HCT116 (cell line): ENCODE data around the gene TRIM27. TPM values are rescaled to one million over a fixed set of nuclear protein-coding genes. Genes with fewer than 3 reads are reported as not detected.

Experiments used
- ATAC-seq: fragments of 200-7000 bp; cut with Tn5 transposase; 2 replicates; pipeline ENCODE4 v1.9.1; 2020; ENCODE audit warnings: mild to moderate bottlenecking, moderate library complexity
- BruUV-seq: library from RNA; stranded (reverse); fragments of 400-500 nt; replicated peaks from 2 replicates; lab custom pipeline; 2021; lab: Mats Ljungman, UMichigan
- CTCF ChIA-PET: fragments of 300-600 bp; sonication (Branson Sonifier 250); formaldehyde crosslinking; loops from one replicate; lab custom pipeline; 2021; ENCODE audit warnings: antibody characterized with exemption; lab: Charles Lee
- POLR2A ChIA-PET: fragments of 300-600, 350-600 bp; sonication (Branson Sonifier 250); formaldehyde crosslinking; loops from one replicate; lab custom pipeline; 2021; ENCODE audit warnings: antibody characterized with exemption; lab: Charles Lee
- RAD21 ChIA-PET, 2 experiments: fragments of 300-600 bp; sonication (Branson Sonifier 250); formaldehyde crosslinking; loops; one replicate each; lab custom pipeline; 2023; ENCODE audit warnings: low total read pairs in 2 of 2; ENCODE audit not compliant: uncharacterized antibody in 2 of 2, unreplicated experiment in 2 of 2, low non-redundant PET in 1 of 2; lab: Charles Lee
- DNase-seq: peaks from one replicate; pipeline ENCODE4 v3.0.0-alpha.2; 2010; ENCODE audit warnings: low read depth, low spot score
- H2AFZ ChIP-seq: fragments of 200-600 bp; shearing (Covaris generic), sonication (generic); 2 replicates; pipeline ENCODE4 v1.6.1; 2017; ENCODE audit warnings: low read depth, mixed run types, mixed read lengths, antibody characterized with exemption, low read length; ENCODE audit not compliant: poor library complexity, severe bottlenecking
- H3K27ac ChIP-seq: 2 replicates; pipeline ENCODE4 v1.5.1; 2012; ENCODE audit warnings: low read depth, low read length
- H3K27me3 ChIP-seq: fragments of 200-600 bp; sonication (generic); 2 replicates; pipeline ENCODE4 v1.6.1; 2016; ENCODE audit warnings: mixed run types, low read length, mixed read lengths; ENCODE audit not compliant: insufficient read depth
- H3K36me3 ChIP-seq, 2 experiments: fragments of 200-500 bp in 1 of 2; fragments of 200-600 bp in 1 of 2; sonication (Bioruptor generic) in 1 of 2; sonication (generic) in 1 of 2; 2 replicates each; pipeline versions ENCODE4 v1.5.1 to v1.6.1; 2014 to 2016; ENCODE audit warnings: low read length in 2 of 2, inconsistent platforms in 1 of 2, mixed read lengths in 1 of 2, mixed run types in 1 of 2; ENCODE audit not compliant: insufficient read depth in 2 of 2, control insufficient read depth in 1 of 2
- H3K4me1 ChIP-seq, 2 experiments: fragments of 200-600 bp in 1 of 2; sonication (generic) in 1 of 2; 2 replicates each; pipeline versions ENCODE4 v1.5.1 to v1.6.1; 2012 to 2017; ENCODE audit warnings: low read length in 2 of 2, inconsistent platforms in 1 of 2, mild to moderate bottlenecking in 1 of 2, mixed read lengths in 1 of 2, mixed run types in 1 of 2, moderate library complexity in 1 of 2; ENCODE audit not compliant: insufficient read depth in 2 of 2, control insufficient read depth in 1 of 2
- H3K4me2 ChIP-seq: fragments of 200-600 bp; sonication (generic); 2 replicates; pipeline ENCODE4 v1.6.1; 2017; ENCODE audit warnings: mixed run types, low read length, mixed read lengths
- H3K4me3 ChIP-seq, 2 experiments: fragments of 200-600 bp in 1 of 2; sonication (generic) in 1 of 2; replicated peaks in 1 of 2; 2 replicates each; pipeline ENCODE4 v1.5.1; 2011 to 2016; ENCODE audit warnings: low read length in 2 of 2, control low read depth in 1 of 2, low read depth in 1 of 2, mild to moderate bottlenecking in 1 of 2, mixed read lengths in 1 of 2, mixed run types in 1 of 2
- H3K79me2 ChIP-seq: fragments of 200-600 bp; sonication (generic); 2 replicates; pipeline ENCODE4 v1.6.1; 2017; ENCODE audit warnings: mild to moderate bottlenecking, mixed run types, low read length, moderate library complexity, mixed read lengths; ENCODE audit not compliant: insufficient read depth
- H3K9ac ChIP-seq: fragments of 200-600 bp; sonication (generic); 2 replicates; pipeline ENCODE4 v1.6.1; 2016; ENCODE audit warnings: low read length, mixed read lengths
- H3K9me2 ChIP-seq: fragments of 200-600 bp; sonication (generic), shearing (Covaris generic); 2 replicates; pipeline ENCODE4 v1.6.1; 2017; ENCODE audit warnings: mixed run types, mild to moderate bottlenecking, moderate library complexity; ENCODE audit not compliant: insufficient read depth
- H3K9me3 ChIP-seq, 2 experiments: fragments of 200-500 bp in 1 of 2; fragments of 200-600 bp in 1 of 2; sonication (Bioruptor generic) in 1 of 2; sonication (generic) in 1 of 2; 2 replicates each; pipeline ENCODE4 v1.6.1; 2014 to 2017; ENCODE audit warnings: low read length in 2 of 2, mixed read lengths in 2 of 2, inconsistent platforms in 1 of 2, low read depth in 1 of 2, mild to moderate bottlenecking in 1 of 2, mixed run types in 1 of 2, moderate library complexity in 1 of 2; ENCODE audit not compliant: control insufficient read depth in 1 of 2, insufficient read depth in 1 of 2
- H4K20me1 ChIP-seq: fragments of 200-600 bp; sonication (generic), shearing (Covaris generic); 2 replicates; pipeline ENCODE4 v1.6.1; 2017; ENCODE audit warnings: mixed run types, mild to moderate bottlenecking, moderate library complexity; ENCODE audit not compliant: insufficient read depth
- EGR1 ChIP-seq: IDR thresholded peaks from 2 replicates; pipeline ENCODE4 v1.6.1; 2012; ENCODE audit warnings: low read depth
- EZH2phosphoT487 ChIP-seq: fragments of 200-600 bp; IDR thresholded peaks from 2 replicates; pipeline ENCODE4 v1.6.1; 2018; ENCODE audit warnings: antibody characterized with exemption, borderline replicate concordance
- JUND ChIP-seq: IDR thresholded peaks from 2 replicates; pipeline ENCODE4 v1.6.1; 2012
- POLR2AphosphoS5 ChIP-seq: IDR thresholded peaks from 2 replicates; pipeline ENCODE4 v1.6.1; 2011; ENCODE audit warnings: mild to moderate bottlenecking, low read depth, low read length, moderate library complexity
- SIN3A ChIP-seq: IDR thresholded peaks from 2 replicates; pipeline ENCODE4 v1.6.1; 2012; ENCODE audit warnings: low read depth
- YY1 ChIP-seq: IDR thresholded peaks from 2 replicates; pipeline ENCODE4 v1.6.1; 2011; ENCODE audit warnings: low read length, low read depth, moderate library complexity, mild to moderate bottlenecking; ENCODE audit not compliant: insufficient replicate concordance; ENCODE audit errors: extremely low read depth
- ZNF274 ChIP-seq: fragments of 200-500 bp; sonication (Bioruptor generic); IDR thresholded peaks from 2 replicates; pipeline ENCODE4 v1.6.1; 2014; ENCODE audit warnings: mild to moderate bottlenecking, low read depth, low read length, inconsistent platforms
- intact Hi-C: fragments of 100-400 bp; cut with micrococcal nuclease; formaldehyde crosslinking; loops from 2 replicates; pipeline ENCODE4 v1.10.0; 2022
- total RNA-seq: library from RNA; stranded (reverse); gene quantifications from one replicate; pipeline ENCODE4 v1.2.1, GENCODE V29; 2021; ENCODE audit not compliant: unreplicated experiment
- TF ChIP-seq, protein P1 (sequence below): IDR thresholded peaks from 2 replicates; pipeline ENCODE4 v1.6.1; 2012; ENCODE audit warnings: low read depth

Gene TRIM27
- total RNA-seq, 1 experiment from 2014 or later: 62.5 TPM

DNA sequence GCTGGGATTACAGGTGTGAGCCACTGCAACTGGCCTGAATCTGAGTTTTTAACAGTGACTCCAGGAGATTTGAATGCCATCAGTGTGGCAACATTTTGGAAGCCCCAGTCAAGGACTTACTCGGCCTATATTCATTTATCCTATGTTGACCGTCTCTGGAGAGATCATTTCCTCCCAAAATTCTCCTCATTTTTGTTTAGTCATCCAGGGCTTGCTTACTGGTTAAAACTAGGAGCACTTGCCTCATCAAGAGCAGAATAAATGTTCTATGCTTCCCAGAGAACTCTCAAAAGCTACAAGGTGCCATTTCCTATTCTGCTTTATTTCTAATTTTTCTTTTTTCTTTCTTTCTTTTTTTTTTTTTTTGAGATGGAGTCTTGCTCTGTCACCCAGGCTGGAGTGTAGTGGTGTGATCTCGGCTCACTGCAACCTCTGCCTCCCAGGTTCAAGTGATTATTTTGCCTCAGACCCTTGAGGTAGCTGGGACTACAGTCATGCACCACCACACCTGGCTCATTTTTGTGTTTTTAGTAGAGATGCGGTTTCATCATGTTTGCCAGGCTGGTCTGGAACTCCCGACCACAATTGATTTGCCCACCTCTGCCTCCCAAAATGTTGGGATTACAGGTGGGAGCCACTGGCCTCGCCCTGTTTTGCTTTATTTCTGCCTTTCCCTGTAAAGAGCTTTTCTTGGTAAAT is 23.4 kb upstream of the TRIM27 start (continued):
- TF ChIP-seq, protein P1, sequence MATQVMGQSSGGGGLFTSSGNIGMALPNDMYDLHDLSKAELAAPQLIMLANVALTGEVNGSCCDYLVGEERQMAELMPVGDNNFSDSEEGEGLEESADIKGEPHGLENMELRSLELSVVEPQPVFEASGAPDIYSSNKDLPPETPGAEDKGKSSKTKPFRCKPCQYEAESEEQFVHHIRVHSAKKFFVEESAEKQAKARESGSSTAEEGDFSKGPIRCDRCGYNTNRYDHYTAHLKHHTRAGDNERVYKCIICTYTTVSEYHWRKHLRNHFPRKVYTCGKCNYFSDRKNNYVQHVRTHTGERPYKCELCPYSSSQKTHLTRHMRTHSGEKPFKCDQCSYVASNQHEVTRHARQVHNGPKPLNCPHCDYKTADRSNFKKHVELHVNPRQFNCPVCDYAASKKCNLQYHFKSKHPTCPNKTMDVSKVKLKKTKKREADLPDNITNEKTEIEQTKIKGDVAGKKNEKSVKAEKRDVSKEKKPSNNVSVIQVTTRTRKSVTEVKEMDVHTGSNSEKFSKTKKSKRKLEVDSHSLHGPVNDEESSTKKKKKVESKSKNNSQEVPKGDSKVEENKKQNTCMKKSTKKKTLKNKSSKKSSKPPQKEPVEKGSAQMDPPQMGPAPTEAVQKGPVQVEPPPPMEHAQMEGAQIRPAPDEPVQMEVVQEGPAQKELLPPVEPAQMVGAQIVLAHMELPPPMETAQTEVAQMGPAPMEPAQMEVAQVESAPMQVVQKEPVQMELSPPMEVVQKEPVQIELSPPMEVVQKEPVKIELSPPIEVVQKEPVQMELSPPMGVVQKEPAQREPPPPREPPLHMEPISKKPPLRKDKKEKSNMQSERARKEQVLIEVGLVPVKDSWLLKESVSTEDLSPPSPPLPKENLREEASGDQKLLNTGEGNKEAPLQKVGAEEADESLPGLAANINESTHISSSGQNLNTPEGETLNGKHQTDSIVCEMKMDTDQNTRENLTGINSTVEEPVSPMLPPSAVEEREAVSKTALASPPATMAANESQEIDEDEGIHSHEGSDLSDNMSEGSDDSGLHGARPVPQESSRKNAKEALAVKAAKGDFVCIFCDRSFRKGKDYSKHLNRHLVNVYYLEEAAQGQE: no peak
- TF ChIP-seq YY1: no peak
- no peak for TF ChIP-seq EGR1
- no peak for TF ChIP-seq ZNF274
- TF ChIP-seq SIN3A: no peak
- TF ChIP-seq JUND: no peak
- TF ChIP-seq EZH2phosphoT487: no peak
- TF ChIP-seq, all 23 proteins: peak for 0

DNA sequence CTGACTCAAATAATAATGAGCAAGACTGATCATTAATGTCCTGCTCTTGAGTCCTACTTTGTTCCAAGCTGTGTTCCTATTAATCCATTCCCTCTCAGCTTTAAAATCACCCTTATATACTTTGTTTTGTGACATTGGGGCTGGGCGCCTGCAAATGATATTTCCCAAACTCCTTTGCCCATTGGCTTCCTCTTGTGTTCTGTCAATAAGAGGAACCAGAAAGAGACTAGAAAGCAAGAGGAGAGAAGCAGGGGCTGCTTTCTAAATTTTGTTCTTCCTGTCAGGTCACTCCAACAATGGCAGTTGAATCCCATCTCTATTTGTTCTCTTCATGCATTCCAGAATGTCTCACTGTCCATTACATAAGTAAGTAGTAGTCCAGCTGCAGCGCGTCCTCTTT is 21.6 kb upstream of the TRIM27 start:
- no TSS peak for BruUV-seq

More for the DNA sequence above, 21.6 kb upstream of the TRIM27 start:
- TF ChIP-seq POLR2AphosphoS5 (no peak), EZH2phosphoT487 (no peak)
- intact Hi-C loops: no loop called here
- H2AFZ ChIP-seq: no peak overlapping the region
- CTCF ChIA-PET: no interaction called here
- no peaks in the 10 kb centered on the region for H4K20me1 ChIP-seq
- H3K9ac ChIP-seq: no peak overlapping the region
- no peaks in the 10 kb centered on the region for H3K9me2 ChIP-seq
- H3K27ac ChIP-seq: no peak overlapping the region
- RAD21 ChIA-PET: no interaction called here
- POLR2A ChIA-PET: no interaction called here
- H3K36me3 ChIP-seq: no peaks in the 10 kb centered on the region
- no peaks in the 10 kb centered on the region for H3K79me2 ChIP-seq
- H3K4me1 ChIP-seq: peaks cover 17 to 46% of the 10 kb centered on the region in 2 experiments; a peak in 3 of 4 replicates
- DNase-seq (no peak), ATAC-seq (no peak)
- no peak overlapping the region for H3K4me3 ChIP-seq
- H3K27me3 ChIP-seq: no peaks in the 10 kb centered on the region
- H3K9me3 ChIP-seq: no peaks in the 10 kb centered on the region
- no peak overlapping the region for H3K4me2 ChIP-seq
